Activated gamma-delta T cell treated with anti-CD3 and anti-CD28 coated beads, Interleukin-2, amount 50 U/mL, for 16 hours (primary cell): ENCODE measurements around the gene MOCS2.

Experiments used
- DNase-seq: peaks from one replicate; pipeline ENCODE4 v3.0.0-alpha.2; 2020; ENCODE audit warnings: low read depth

The MOCS2 gene

GRCh38 chr5:53048248-53048647, 61.3 kb downstream of the MOCS2 start:
- DNase-seq = no peak
